DMS53 treated with DMSO at 0.1 percent for 48 hours (cell line): ENCODE results near the gene MMP14.
"Not testable (repeated sequence)": the region's sequence is repeated elsewhere in the genome, so short reads cannot be mapped to it uniquely, and the experiment has no call there.

Experiments used
- DNase-seq: peaks from one replicate; lab custom pipeline; 2025; ENCODE audit not compliant: unreplicated experiment; lab: John Stamatoyannopoulos, UW

Gene MMP14

GRCh38 chr14:22841769-22842168, 5.4 kb downstream of the MMP14 start:
- DNase-seq, result no peak

- no peak for DNase-seq
These were observed 6.1 kb downstream of the MMP14 start for GRCh38 chr14:22842211-22843122.

GRCh38 chr14:22843123-22843925, 6.9 kb downstream of the MMP14 start:
- no peak for DNase-seq

- no peak for DNase-seq
These were observed 8.1 kb downstream of the MMP14 start for GRCh38 chr14:22844221-22845102.

GRCh38 chr14:22845103-22845394, 8.7 kb downstream of the MMP14 start:
- DNase-seq, result no peak

GRCh38 chr14:22845821-22846625, 9.6 kb downstream of the MMP14 start:
- no peak for DNase-seq

GRCh38 chr14:22846811-22847307, 10.5 kb downstream of the MMP14 start:
- DNase-seq, result no peak

- DNase-seq, result no peak
These were observed 11.4 kb downstream of the MMP14 start for GRCh38 chr14:22847661-22848341.

- DNase-seq, result no peak
These were observed 12.2 kb downstream of the MMP14 start for GRCh38 chr14:22848351-22849164.

GRCh38 chr14:22849212-22849819, 12.9 kb downstream of the MMP14 start:
- DNase-seq, result no peak

- DNase-seq, result no peak
These were observed 14.8 kb downstream of the MMP14 start for GRCh38 chr14:22850944-22851764.

GRCh38 chr14:22852178-22852577, 15.8 kb downstream of the MMP14 start:
- not testable (repeated sequence) for DNase-seq

- DNase-seq, result no peak
These were observed 16.2 kb downstream of the MMP14 start for GRCh38 chr14:22852599-22852939.

- peak; percentile 57 for DNase-seq
These were observed 16.8 kb downstream of the MMP14 start for GRCh38 chr14:22852940-22853767.

GRCh38 chr14:22854296-22854695, 17.9 kb downstream of the MMP14 start:
- not testable (repeated sequence) for DNase-seq

- peak; percentile 88 for DNase-seq
These were observed 18.8 kb downstream of the MMP14 start for GRCh38 chr14:22854963-22855724.
